T-helper 2 cell treated with Interferon-gamma antibody and Interleukin-4, amounts not matched to agents 5 μg/mL and 100 μg/mL, for 36 hours (primary cell): ENCODE data around the gene FEM1B.
"Not testable (repeated sequence)": the region's sequence is repeated elsewhere in the genome, so short reads cannot be mapped to it uniquely, and the experiment has no call there.

Experiments used
- DNase-seq: peaks from one replicate; pipeline ENCODE4 v3.0.0; 2021; ENCODE audit warnings: low spot score
- H3K27ac Mint-ChIP-seq: one replicate; pipeline ENCODE4 v1.8.0; 2021; ENCODE audit warnings: mild to moderate bottlenecking, mixed read lengths
- H3K27me3 Mint-ChIP-seq: one replicate; pipeline ENCODE4 v1.8.0; 2021; ENCODE audit warnings: low read depth, mixed read lengths
- H3K36me3 Mint-ChIP-seq: one replicate; pipeline ENCODE4 v1.8.0; 2021; ENCODE audit warnings: low read depth, mixed read lengths
- H3K4me1 Mint-ChIP-seq: one replicate; pipeline ENCODE4 v1.8.0; 2021; ENCODE audit warnings: low read depth, mixed read lengths
- H3K4me3 Mint-ChIP-seq: one replicate; pipeline ENCODE4 v1.8.0; 2022; ENCODE audit warnings: mild to moderate bottlenecking, moderate library complexity, mixed read lengths
- H3K9me3 Mint-ChIP-seq: one replicate; pipeline ENCODE4 v1.8.0; 2021; ENCODE audit warnings: mixed read lengths

FEM1B gene

DNA sequence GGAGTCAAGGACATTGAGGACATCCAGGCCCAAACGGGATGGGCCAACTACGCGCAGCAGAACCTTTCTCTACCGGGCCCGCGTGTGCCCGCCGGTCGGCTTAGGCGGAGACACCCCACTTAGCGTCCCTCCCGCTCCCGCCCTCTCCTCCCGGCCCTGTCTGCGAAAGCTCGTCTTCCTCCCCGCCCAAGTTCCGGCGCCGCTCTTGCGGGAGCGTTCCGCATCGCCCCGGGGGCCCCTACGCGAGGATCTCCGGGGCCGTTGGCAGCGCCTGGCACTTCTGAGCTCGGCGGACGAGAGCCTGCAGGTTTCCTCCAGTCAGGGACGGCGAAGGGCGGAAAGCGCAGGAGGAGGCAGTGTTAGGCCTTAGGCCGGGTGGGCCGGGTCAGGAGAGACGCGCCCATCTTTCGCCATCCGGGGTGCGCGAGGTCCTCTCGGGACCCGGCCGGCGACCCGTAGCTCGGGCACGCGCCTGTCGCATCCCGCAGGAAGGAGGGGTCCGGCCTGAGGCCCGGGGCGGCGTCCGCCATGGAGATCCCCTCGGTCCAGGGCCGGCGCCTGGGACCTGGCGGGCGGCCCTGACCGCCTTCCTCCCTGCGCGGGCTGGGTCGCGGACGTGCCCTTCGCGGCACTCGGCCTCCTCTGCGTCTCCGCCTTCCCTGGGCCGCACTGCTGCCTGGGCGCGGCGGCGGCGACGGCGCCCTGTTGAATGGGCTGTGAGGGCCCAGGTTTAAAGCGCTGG, at the start of gene FEM1B:
Gene FEM1B, plus strand, starts transcription at position 143 of the 742 bp plus-strand sequence. CDS start 673 bp downstream, outside the sequence.
- peak within 1 kb of the TSS; percentile 97 for H3K27ac Mint-ChIP-seq
- H3K4me3 Mint-ChIP-seq, result peak within 1 kb of the TSS; percentile 99
- H3K27me3 Mint-ChIP-seq, result no peaks in the 10 kb centered on the region
- H3K4me1 Mint-ChIP-seq, result peaks cover 38% of the 10 kb centered on the region
- no peaks in the 10 kb centered on the region for H3K9me3 Mint-ChIP-seq
- peaks cover 24% of the 10 kb centered on the region for H3K36me3 Mint-ChIP-seq
- peak; percentile 88 for DNase-seq

DNA sequence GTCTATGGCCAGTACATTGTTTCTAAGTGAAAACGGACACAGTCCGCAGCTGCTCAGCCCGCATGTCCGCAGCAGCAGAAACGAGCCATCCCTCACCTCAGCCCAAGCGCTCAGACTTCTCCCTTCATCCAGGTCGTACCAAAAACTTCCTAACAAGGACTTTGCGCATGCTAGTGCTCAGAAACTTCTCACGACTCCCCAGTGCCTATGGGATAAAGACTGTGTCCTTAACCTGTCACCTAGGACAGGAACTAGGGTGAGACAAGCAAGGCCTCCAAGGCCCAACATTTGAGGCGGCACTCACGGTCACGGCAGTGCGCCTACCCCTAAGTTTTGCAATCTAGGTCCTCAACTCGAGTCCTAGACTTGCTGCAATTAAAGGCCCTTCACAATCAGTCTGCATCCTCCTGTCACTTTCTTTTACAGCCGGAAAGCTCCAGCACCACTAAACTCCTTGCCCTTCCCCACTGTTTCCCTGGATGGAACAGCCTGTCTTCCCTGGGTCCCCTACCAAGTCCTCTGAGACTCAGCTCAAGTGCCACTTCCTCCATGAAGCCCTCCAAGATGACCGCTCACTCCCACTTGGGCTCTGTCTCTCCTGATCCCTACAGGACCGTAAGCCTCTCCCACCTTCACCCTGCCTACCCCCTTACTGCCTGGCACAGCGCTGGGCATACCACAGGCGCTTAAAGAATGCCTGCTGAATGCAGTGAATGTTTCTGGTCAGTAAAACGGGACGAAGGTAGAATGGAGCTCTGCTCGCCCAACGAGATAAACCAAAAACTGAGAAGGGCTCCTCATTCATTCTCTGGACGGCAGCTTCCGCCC, 49.2 kb upstream of the FEM1B start:
- H3K9me3 Mint-ChIP-seq, result no peaks in the 10 kb centered on the region
- peaks cover 18% of the 10 kb centered on the region for H3K36me3 Mint-ChIP-seq
- H3K27me3 Mint-ChIP-seq, result peaks cover 4% of the 10 kb centered on the region
- peak overlapping the region; percentile 99 for H3K4me3 Mint-ChIP-seq
- H3K4me1 Mint-ChIP-seq, result peaks cover 35% of the 10 kb centered on the region
- H3K27ac Mint-ChIP-seq, result peak overlapping the region; percentile 84
- no peak for DNase-seq

DNA sequence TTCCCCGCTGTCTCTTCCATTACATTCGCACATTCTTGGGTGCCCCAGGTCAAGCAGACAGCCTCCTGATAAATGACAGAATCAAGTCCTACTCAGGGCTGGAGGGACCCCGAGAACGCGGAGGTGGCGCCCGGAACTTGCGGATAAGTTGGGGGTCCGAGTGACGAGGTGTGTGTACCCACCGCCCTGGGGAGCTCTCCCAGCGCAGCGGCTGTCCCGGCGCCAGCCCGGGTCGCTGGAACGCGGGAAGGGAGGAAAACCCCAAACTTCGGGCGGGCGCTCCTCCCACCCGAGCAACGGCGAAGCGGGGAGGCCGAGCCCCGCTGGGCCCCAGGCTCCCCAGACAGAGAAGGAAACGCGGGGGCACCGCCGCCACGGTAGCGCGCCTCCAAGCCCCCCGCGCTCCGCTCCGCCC, 48.6 kb upstream of the FEM1B start:
- peak overlapping the region; percentile 99 for H3K4me3 Mint-ChIP-seq
- no peaks in the 10 kb centered on the region for H3K9me3 Mint-ChIP-seq
- H3K36me3 Mint-ChIP-seq, result peaks cover 18% of the 10 kb centered on the region
- H3K4me1 Mint-ChIP-seq, result peaks cover 35% of the 10 kb centered on the region
- peaks cover 4% of the 10 kb centered on the region for H3K27me3 Mint-ChIP-seq
- peak overlapping the region; percentile 84 for H3K27ac Mint-ChIP-seq
- DNase-seq, result no peak

DNA sequence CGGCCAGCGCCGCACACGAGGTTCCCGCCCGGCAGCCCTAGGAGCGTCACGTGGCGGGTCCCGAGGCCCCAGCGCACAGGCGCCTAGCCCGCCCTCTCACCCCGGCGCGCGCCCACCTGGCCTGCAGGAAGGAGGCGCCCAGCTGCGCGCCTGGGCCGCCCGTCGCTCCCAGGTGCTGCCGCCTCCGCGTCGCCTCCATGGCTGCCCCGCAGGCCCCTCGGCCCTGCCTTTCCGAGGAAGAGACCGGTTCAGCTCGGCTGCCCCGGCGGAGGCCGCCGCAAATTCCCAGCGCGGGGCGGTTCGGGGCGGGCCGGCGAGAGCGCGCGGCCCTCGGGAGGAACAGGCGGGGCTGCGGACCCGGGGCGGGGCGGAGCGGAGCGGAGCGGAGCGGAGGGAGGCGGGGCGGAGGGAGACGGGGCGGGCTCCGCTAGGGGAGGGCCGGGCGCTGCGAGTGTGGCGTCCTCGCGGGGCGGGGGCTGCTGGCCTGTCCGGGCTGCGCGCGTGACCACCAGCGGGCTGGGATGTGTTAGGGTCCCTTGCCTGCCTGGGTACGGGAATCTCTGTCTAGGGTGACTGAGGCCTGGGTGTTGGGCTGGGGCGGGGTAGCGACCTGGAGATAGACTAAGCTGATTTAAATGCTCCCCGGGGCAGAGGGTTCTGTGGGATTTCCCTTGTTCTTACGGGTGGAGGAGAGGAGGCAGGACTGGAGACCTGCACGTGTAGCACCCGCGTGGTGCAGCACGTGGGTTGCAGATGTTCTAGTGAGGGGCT, 48.0 kb upstream of the FEM1B start, which contains the start of gene CLN6:
Gene CLN6, minus strand, starts transcription at position 343 of the 771 bp plus-strand sequence. Its CDS starts 144 bp downstream, at position 199.
- peaks cover 4% of the 10 kb centered on the region for H3K27me3 Mint-ChIP-seq
- peak within 1 kb of the TSS; percentile 89 for H3K27ac Mint-ChIP-seq
- peak; percentile 81 for DNase-seq
- H3K4me3 Mint-ChIP-seq, result peak within 1 kb of the TSS; percentile 99
- no peaks in the 10 kb centered on the region for H3K9me3 Mint-ChIP-seq
- peaks cover 15% of the 10 kb centered on the region for H3K36me3 Mint-ChIP-seq
- peaks cover 34% of the 10 kb centered on the region for H3K4me1 Mint-ChIP-seq

DNA sequence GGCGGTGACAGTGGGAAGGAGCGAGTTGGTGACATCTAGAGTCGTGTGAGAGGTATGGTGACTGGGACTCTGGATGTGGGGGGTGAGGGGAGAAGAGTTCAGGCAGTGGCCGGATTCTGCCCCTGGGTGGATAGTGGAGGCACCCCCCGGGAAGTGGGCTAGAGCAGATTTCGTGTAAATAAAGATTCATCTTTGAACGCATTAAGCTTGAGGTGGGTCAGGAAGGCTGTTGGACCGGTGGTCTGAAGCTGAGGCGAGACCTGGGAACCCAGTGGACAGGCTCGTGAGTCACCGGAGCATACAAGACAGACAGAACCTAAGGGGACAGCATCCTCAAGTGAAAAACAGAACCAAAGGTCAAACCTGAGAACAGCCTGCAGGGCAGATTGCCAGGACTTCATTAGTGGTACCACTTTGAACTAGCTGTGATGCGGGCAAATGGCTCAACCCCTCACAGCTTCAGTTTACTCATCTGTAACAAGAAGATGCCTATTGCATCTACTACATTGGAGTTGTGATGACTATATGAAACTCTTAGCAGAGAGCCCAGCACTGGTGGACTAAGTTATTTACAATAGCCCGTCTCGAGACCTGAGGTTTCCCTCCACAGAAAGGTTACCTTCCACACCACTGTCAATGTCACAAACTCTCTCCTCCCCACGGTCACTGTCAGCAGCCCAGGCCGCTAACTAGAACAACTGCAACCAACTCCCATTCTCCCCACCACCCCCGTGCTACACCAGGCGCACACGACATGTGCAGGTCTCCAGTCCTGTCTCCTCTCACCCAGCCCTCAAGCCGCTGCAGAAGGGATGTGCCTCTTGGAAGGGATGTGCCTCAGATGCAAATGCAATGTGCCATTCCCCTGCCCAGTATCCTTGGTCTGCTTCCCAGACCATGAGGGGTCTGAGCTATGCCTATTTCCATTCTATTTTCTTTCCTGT, 47.1 kb upstream of the FEM1B start:
- H3K4me3 Mint-ChIP-seq, result peak overlapping the region; percentile 95
- peaks cover 25% of the 10 kb centered on the region for H3K4me1 Mint-ChIP-seq
- no peaks in the 10 kb centered on the region for H3K9me3 Mint-ChIP-seq
- H3K27ac Mint-ChIP-seq, result peak overlapping the region; percentile 89
- no peak for DNase-seq
- peaks cover 8% of the 10 kb centered on the region for H3K36me3 Mint-ChIP-seq
- peaks cover 4% of the 10 kb centered on the region for H3K27me3 Mint-ChIP-seq

DNA sequence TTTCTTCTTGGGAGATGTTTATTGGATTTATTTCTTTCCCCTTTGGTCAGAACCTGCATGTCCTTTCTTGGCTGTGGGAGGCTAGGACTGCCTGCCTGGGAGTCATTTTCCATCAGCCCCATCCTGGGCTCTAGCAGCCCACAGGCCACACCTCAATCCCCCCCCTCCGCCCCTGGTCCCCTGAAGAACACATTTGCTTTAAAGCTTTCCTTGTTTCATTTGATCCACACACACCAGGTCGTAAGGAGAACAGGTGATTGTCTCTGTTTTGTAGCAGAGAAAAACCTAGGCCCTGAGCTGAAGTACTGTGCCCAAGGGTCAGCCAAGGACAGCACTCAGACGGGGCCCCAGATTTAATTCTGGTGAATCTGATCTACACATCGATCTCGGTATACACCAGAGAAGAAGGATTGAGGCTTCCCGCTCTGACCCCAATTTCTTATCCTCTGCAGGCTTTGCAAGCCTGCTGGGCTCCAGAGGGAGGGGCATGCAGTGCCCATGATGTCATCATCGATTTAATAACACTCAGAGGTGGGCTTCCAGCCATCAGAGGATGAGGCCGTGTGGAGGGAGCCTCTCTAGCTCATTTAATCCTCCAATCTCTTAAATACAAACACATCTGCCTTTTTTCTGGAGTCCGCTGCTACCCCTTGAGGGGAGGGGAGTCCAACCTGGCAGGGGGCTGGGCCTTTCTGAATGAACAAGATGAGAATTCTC, 46.3 kb upstream of the FEM1B start:
- Mint-ChIP-seq H3K36me3 (peaks cover 8% of the 10 kb centered on the region), H3K4me3 (peak overlapping the region; percentile 19), H3K27me3 (peaks cover 6% of the 10 kb centered on the region), H3K27ac (no peak overlapping the region), H3K9me3 (no peaks in the 10 kb centered on the region), H3K4me1 (peaks cover 25% of the 10 kb centered on the region)
- no peak for DNase-seq

DNA sequence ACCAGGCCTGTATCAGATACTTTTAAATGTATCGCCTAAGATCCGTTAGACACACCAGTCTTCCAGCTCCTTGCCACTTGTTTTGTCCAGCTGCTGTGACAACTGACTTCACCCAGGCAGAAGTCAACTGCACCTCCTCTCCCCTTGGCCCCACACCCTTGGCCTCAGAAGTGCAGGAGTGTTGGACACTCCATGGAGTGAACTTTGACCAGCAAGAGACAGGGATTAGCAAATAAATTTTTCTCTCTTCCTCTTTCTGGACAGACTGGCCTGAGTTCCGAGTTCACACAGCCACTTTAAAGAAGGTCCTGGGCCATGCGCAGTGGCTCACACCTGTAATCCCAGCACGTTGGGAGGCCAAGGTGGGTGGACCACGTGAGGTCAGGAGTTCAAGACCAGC, 45.1 kb upstream of the FEM1B start:
- no peak overlapping the region for H3K4me3 Mint-ChIP-seq
- peaks cover 19% of the 10 kb centered on the region for H3K4me1 Mint-ChIP-seq
- no peaks in the 10 kb centered on the region for H3K9me3 Mint-ChIP-seq
- H3K27ac Mint-ChIP-seq, result no peak overlapping the region
- peaks cover 8% of the 10 kb centered on the region for H3K36me3 Mint-ChIP-seq
- H3K27me3 Mint-ChIP-seq, result peaks cover 6% of the 10 kb centered on the region
- DNase-seq, result no peak

DNA sequence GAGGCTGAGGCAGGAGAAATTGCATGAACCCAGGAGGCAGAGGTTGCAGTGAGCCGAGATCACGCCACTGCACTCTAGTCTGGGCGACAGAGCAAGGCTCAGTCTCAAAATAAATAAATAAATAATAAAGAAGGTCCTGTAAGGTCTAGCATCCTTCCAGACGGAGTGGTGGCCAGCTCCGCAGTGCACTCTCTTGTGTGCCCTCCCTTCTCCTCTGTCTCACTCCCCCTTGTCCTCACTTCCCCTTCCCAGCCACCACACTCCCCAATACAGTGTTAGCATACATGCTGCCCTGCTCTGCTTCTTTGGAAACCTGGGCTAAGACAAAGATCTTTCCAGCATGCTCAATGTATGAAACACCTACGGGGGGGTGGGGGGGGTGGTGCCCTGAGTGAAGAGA, 44.6 kb upstream of the FEM1B start:
- Mint-ChIP-seq H3K4me3 (no peak overlapping the region), H3K27me3 (peaks cover 6% of the 10 kb centered on the region), H3K36me3 (peaks cover 8% of the 10 kb centered on the region), H3K27ac (no peak overlapping the region), H3K9me3 (no peaks in the 10 kb centered on the region), H3K4me1 (peaks cover 14% of the 10 kb centered on the region)
- no peak for DNase-seq

DNA sequence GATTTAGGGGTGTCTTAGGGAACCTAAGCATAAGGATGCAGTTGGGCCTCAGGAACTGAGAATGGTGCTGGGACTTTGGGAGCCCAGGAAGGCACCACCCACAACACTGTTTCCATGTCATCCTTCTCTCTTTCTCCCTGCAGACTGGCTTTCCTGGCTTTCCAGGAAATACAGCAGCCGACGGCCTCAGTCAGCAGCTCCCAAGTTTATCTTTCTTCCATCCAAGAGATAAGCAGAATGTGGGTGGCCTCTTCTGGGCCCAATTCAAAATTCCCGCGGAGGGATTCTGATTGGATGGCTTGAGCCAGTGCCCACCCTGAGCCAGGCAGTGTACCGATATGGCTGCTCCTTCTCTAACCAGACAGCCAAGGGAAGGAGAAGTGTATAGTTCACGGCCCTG, 43.5 kb upstream of the FEM1B start:
- H3K36me3 Mint-ChIP-seq, result no peaks in the 10 kb centered on the region
- H3K4me3 Mint-ChIP-seq, result no peak overlapping the region
- H3K27me3 Mint-ChIP-seq, result peaks cover 11% of the 10 kb centered on the region
- no peak overlapping the region for H3K27ac Mint-ChIP-seq
- H3K9me3 Mint-ChIP-seq, result no peaks in the 10 kb centered on the region
- peaks cover 6% of the 10 kb centered on the region for H3K4me1 Mint-ChIP-seq
- DNase-seq, result no peak

DNA sequence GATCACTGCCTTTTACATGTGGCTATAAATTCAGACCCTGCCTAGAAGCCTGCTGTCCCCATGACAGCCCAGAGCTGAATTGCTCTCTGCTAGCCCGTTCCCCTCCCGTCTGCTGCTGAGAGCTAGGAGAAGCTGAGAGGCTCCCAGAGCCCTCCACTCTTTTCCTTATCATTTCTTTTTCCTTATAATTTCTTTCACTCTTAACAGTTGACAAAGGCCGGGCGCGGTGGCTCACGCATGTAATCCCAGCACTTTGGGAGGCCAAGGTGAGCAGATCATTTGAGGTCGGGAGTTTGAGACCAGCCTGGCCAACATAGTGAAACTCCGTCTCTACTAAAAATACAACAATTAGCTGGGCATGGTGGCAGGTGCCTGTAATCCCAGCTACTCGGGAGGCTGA, 43.0 kb upstream of the FEM1B start:
- not testable (repeated sequence) for H3K36me3 Mint-ChIP-seq, H3K4me1 Mint-ChIP-seq, H3K4me3 Mint-ChIP-seq, DNase-seq, H3K9me3 Mint-ChIP-seq, H3K27ac Mint-ChIP-seq
- H3K27me3 Mint-ChIP-seq, result peaks cover 11% of the 10 kb centered on the region

DNA sequence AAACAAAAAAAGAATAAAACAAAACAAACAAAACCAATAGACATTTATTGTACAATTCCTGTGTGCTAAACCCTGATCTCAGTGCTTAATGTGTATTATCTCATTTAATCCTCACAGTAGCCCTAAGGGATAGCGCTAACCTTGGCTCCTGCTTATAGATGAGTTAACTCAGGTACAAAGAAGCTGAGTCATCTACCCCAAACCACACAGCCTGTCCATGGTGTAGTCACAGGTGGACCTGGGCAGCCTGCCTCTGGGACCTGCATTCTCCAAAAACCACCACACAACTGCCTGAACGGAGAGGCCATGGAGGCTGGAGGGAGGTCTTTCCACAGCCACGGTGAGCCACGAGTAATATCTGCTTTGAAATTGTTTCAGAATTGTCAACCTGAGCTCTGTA, 42.5 kb upstream of the FEM1B start:
- Mint-ChIP-seq H3K4me1 (peaks cover 3% of the 10 kb centered on the region), H3K36me3 (no peaks in the 10 kb centered on the region), H3K27me3 (peaks cover 9% of the 10 kb centered on the region), H3K4me3 (no peak overlapping the region), H3K27ac (no peak overlapping the region), H3K9me3 (no peaks in the 10 kb centered on the region)
- DNase-seq, result no peak

DNA sequence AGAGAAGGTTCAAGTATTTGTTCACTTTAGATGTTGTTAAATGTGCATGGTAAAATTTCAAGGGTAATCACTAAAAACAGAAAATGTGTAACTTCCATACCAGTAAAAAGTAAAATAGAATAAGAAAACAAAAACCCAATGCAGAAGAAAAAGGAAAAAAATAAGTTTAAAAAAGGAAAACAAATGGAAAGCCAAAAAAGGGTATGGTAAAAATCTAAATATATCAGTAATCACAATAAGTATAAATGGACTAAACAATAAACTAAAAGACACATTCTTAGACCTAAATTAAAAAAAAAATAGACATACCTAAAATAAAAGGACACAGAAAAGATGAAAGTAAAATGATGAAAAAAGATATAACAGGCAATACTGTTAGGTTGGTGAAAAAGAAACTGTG, 38.5 kb upstream of the FEM1B start:
- peaks cover under 1% of the 10 kb centered on the region for H3K9me3 Mint-ChIP-seq
- no peak for DNase-seq
- H3K36me3 Mint-ChIP-seq, result no peaks in the 10 kb centered on the region
- H3K27me3 Mint-ChIP-seq, result peaks cover 7% of the 10 kb centered on the region
- no peaks in the 10 kb centered on the region for H3K4me1 Mint-ChIP-seq
- H3K27ac Mint-ChIP-seq, result no peak overlapping the region
- no peak overlapping the region for H3K4me3 Mint-ChIP-seq
